RWPE2 (cell line): Measurements from ENCODE around the gene SLC22A8.

Source experiments
- ATAC-seq: fragments of 200-7000 bp; cut with Tn5 transposase; 3 replicates; pipeline ENCODE4 v1.9.1; 2021; ENCODE audit warnings: low read depth
- DNase-seq: peaks from one replicate; pipeline ENCODE4 v3.0.0-alpha.2; 2020; ENCODE audit warnings: low spot score
- H3K27ac ChIP-seq: fragments of 450-650 bp; 2 replicates; pipeline ENCODE4 v1.5.1; 2017; ENCODE audit warnings: mild to moderate bottlenecking; ENCODE audit not compliant: poor library complexity, severe bottlenecking
- H3K27me3 ChIP-seq: fragments of 250-450 bp; sonication (Bioruptor Pico); 2 replicates; pipeline ENCODE4 v1.5.1; 2021; ENCODE audit warnings: mild to moderate bottlenecking, moderate library complexity; ENCODE audit not compliant: insufficient read depth, poor library complexity, severe bottlenecking
- H3K36me3 ChIP-seq: fragments of 250-450 bp; sonication (Bioruptor Pico); 2 replicates; pipeline ENCODE4 v1.5.1; 2020; ENCODE audit warnings: low read depth, mild to moderate bottlenecking, moderate library complexity
- H3K4me1 ChIP-seq: fragments of 250-450 bp; sonication (Bioruptor Pico); 2 replicates; pipeline ENCODE4 v1.5.1; 2021; ENCODE audit warnings: mild to moderate bottlenecking, moderate library complexity; ENCODE audit not compliant: insufficient read depth, poor library complexity, severe bottlenecking
- H3K4me3 ChIP-seq: fragments of 250-450 bp; sonication (Bioruptor Pico); 2 replicates; pipeline ENCODE4 v1.5.1; 2021; ENCODE audit warnings: mild to moderate bottlenecking, moderate library complexity; ENCODE audit not compliant: severe bottlenecking
- H3K9me3 ChIP-seq: fragments of 250-450 bp; sonication (Bioruptor Pico); 2 replicates; pipeline ENCODE4 v1.5.1; 2021; ENCODE audit warnings: mild to moderate bottlenecking, moderate library complexity; ENCODE audit not compliant: severe bottlenecking
- TF ChIP-seq, protein P1 (sequence below): fragments of 450-650 bp; IDR thresholded peaks from one replicate; pipeline ENCODE4 v1.5.1; 2017; ENCODE audit warnings: mild to moderate bottlenecking, moderate library complexity; ENCODE audit not compliant: poor library complexity, severe bottlenecking

The SLC22A8 gene

DNA sequence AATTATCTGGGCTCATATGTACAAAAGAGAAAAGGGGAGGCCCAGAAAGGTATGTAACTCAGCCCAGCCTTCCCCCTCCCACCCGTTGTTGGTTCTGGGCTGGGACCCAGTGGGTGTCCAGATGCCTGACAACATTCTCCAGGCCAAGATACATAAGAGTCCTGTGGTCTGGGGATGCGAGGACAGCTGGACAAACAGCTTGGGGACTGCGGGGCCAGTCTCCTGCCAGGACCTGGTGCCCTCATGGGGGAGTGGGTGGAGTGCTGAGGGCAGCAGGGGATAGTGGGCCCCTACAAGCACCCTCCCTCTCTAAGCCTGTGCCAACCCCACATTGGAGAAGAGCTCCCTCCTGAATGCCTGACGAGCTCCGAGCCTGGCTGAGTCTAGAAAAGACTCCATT, 27.4 kb downstream of the SLC22A8 start:
- H3K27ac ChIP-seq, result no peak overlapping the region
- H3K4me3 ChIP-seq, result no peak overlapping the region
- TF ChIP-seq, protein P1, sequence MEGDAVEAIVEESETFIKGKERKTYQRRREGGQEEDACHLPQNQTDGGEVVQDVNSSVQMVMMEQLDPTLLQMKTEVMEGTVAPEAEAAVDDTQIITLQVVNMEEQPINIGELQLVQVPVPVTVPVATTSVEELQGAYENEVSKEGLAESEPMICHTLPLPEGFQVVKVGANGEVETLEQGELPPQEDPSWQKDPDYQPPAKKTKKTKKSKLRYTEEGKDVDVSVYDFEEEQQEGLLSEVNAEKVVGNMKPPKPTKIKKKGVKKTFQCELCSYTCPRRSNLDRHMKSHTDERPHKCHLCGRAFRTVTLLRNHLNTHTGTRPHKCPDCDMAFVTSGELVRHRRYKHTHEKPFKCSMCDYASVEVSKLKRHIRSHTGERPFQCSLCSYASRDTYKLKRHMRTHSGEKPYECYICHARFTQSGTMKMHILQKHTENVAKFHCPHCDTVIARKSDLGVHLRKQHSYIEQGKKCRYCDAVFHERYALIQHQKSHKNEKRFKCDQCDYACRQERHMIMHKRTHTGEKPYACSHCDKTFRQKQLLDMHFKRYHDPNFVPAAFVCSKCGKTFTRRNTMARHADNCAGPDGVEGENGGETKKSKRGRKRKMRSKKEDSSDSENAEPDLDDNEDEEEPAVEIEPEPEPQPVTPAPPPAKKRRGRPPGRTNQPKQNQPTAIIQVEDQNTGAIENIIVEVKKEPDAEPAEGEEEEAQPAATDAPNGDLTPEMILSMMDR, result no peak
- no peaks in the 10 kb centered on the region for H3K4me1 ChIP-seq
- H3K9me3 ChIP-seq, result no peaks in the 10 kb centered on the region
- H3K27me3 ChIP-seq, result no peaks in the 10 kb centered on the region
- H3K36me3 ChIP-seq, result no peaks in the 10 kb centered on the region
- DNase-seq (no peak), ATAC-seq (no peak)

DNA sequence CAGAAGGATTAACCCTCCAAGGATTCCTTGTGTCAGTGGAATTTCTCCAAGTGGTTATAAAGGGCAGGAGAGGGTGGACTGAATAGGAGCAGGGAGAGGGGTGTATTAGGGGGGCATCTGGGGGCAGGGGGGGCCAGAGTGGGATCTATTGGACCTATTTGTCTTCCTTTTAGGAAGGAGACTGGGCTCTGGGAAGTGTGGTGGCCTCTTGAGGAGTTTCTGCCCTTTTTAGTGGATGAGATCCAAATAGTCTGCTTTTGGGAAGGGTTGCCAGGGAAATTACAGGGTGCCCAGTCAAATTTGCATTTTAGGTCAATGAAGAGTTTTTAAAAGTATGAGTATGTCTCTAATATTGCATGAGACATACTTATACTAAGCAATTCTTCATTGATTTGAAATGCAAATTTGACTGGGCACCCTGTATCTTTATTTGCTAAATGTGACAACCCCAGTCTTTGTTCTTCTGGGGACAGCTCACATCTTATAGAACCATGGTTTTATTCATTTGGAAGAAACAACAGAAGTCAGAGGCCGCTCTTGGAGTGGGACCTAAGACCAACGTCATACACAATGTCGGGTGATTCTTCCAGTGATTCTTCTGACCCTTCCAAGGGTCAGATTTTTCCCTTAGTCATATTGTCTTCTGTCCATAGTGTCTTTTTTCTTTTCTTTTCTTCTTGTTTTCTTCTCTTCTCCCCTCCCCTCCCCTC, 30.4 kb downstream of the SLC22A8 start:
- no peaks in the 10 kb centered on the region for H3K4me1 ChIP-seq
- H3K9me3 ChIP-seq, result no peaks in the 10 kb centered on the region
- no peak for ATAC-seq
- TF ChIP-seq, protein P1, result no peak
- H3K27me3 ChIP-seq, result no peaks in the 10 kb centered on the region
- no peaks in the 10 kb centered on the region for H3K36me3 ChIP-seq
- no peak overlapping the region for H3K4me3 ChIP-seq
- DNase-seq, result no peak
- no peak overlapping the region for H3K27ac ChIP-seq

DNA sequence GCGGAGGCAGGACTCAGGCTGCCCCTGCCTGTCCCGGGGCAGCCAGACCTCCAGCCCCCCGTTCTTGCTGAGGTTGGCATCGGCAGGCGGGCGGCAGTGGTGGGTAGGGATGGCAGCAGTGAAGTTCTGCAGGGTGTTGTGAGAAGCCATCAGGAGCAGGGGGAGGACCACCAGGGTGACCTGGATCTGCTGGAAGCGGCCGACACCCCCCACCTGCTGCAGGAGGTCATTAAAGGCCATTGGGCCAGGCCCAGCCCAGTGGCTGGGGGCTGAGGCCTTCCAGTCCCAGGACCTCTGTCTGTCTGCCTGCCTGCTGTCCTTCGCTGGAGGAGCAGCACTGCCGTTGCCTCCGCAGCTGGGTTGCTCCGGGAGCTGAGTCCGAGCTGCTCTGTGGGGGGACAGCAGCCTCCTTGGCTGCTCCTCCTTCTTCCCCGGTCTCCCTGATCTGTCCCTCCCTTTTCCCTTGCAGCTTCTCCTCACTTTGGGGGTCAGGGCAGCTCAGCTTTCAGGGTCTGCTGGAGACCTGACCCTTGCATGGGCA, 31.1 kb downstream of the SLC22A8 start, which contains the start of gene SLC22A6:
Gene SLC22A6, minus strand, starts transcription at position 517 of the 541 bp plus-strand sequence. Its CDS starts 277 bp downstream, at position 240.
- no peaks in the 10 kb centered on the region for H3K9me3 ChIP-seq
- TF ChIP-seq, protein P1, result no peak
- no peaks in the 10 kb centered on the region for H3K36me3 ChIP-seq
- no peaks in the 10 kb centered on the region for H3K4me1 ChIP-seq
- no peak for DNase-seq
- H3K4me3 ChIP-seq, result no peak within 1 kb of the TSS
- H3K27ac ChIP-seq, result no peak within 1 kb of the TSS
- no peaks in the 10 kb centered on the region for H3K27me3 ChIP-seq
- no peak for ATAC-seq

DNA sequence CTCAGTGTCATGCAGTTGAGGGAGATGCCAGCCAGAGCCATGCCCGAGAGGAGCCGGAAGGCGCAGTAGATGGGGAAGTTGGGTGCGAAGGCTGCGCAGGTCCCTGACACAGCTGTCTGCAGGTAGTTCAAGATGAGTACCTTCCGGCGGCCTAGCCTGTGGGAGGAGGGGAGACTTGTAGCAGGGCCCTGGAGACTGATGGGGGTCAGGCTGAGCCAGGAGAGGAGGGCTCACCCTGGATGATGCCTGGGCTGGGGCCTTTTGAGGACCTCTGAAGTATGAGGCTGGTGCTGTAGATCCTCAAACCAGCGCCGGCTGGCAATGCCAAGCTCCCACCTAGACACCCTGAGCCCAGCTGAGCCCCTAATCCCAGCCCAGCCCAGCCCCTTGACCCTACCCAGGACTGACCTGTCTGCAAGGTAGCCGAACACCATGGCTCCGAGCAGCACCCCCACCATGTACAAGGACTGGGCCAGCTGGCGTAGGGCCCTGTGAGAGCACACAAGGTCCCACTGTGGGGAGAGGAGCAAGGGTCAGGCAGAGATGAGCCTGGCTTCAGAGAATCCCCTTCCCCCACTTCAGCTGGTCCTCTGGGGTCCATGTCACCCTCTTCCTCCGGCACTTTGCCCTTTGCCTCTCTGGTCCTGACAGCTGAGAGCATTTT, 32.0 kb downstream of the SLC22A8 start:
- Histone ChIP-seq H3K4me1 (no peaks in the 10 kb centered on the region), H3K9me3 (no peaks in the 10 kb centered on the region), H3K27me3 (no peaks in the 10 kb centered on the region), H3K27ac (no peak overlapping the region), H3K4me3 (no peak overlapping the region), H3K36me3 (no peaks in the 10 kb centered on the region)
- ATAC-seq, result no peak
- DNase-seq, result no peak
- TF ChIP-seq, protein P1, result no peak

DNA sequence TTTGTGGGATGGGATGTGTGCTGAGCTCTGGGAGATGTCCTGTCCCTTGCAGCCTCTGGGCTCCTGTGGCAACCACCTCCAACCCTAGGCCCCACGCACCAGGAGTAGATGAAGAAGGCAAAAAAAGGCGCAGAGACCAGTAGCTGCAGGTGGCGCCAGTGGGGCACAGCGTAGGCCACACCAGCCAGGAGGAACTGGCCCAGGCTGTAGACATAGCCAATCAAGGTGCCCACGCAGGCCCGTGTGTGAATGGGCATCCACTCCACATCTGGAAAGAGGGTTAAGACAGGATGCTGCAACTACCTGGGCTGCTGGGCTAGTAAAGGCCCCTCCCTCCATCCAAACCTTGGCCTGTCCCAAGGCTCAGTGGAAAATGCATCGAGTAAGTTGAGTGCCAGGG, 33.9 kb downstream of the SLC22A8 start:
- H3K36me3 ChIP-seq, result no peaks in the 10 kb centered on the region
- ATAC-seq (no peak), DNase-seq (no peak)
- H3K9me3 ChIP-seq, result no peaks in the 10 kb centered on the region
- no peak overlapping the region for H3K4me3 ChIP-seq
- no peaks in the 10 kb centered on the region for H3K4me1 ChIP-seq
- TF ChIP-seq, protein P1, result no peak
- H3K27ac ChIP-seq, result no peak overlapping the region
- H3K27me3 ChIP-seq, result no peaks in the 10 kb centered on the region
